ENCODE results near the gene CNTROB. TPM values are rescaled to one million over a fixed set of nuclear protein-coding genes. Genes with fewer than 3 reads are reported as not detected.
A peak's percentile ranks its signal among the peaks of the same experiment; 100 is the strongest.

CNTROB gene
- total and polyA plus RNA-seq, 5 donors from 2014 or later = 5.0 to 40.9 (median 7.5) TPM

DNA sequence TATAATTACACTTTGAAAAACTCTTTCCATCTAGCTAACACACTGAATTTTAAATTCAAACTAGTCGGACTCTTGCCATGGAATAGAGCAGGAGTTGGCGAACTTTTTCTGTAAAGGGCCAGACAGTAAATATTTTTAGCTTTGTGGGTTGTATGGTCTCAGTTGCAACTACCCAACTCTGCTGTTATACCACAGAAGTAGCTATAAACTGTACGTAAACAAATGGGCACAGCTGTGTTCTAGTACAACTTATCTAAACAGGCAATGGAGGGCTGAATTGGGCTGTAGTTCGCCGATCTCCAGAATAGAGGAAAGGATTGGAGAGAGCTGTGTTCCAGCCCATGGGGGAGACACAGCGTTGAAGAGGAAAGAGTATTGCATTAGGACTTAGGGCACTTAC, 8.7 kb downstream of the CNTROB start:
- H3K27me3 Mint-ChIP-seq = no peaks in the 10 kb centered on the region
- no peak for ATAC-seq (ENCODE audit: low read depth in 2 of 2)
- peaks cover 45% of the 10 kb centered on the region for H3K36me3 Mint-ChIP-seq
- no peaks in the 10 kb centered on the region for H3K9me3 Mint-ChIP-seq
- Histone ChIP-seq H3K27me3 (ENCODE audit: control insufficient read depth, insufficient read depth, low read length) (no peaks in the 10 kb centered on the region), H3K36me3 (ENCODE audit: control insufficient read depth, insufficient read depth, low read length) (peaks cover 68% of the 10 kb centered on the region), H3K27ac (ENCODE audit: insufficient read depth, low read length, poor library complexity, severe bottlenecking) (no peak overlapping the region), H3K4me3 (ENCODE audit: low read depth, low read length) (no peak overlapping the region), H3K9me3 (ENCODE audit: control insufficient read depth in 2 of 2, low read length in 2 of 2) (no peaks in the 10 kb centered on the region), H3K4me1 (ENCODE audit: control insufficient read depth, insufficient read depth, low read length, poor library complexity, severe bottlenecking) (no peaks in the 10 kb centered on the region)
- peak overlapping the region in 1 of 3 donors; percentile 61 for H3K27ac Mint-ChIP-seq
- no peak overlapping the region for H3K4me3 Mint-ChIP-seq
- peaks cover 0 to 10% (median 8%) of the 10 kb centered on the region in 4 donors for H3K4me1 Mint-ChIP-seq
- DNase-seq = no peak

DNA sequence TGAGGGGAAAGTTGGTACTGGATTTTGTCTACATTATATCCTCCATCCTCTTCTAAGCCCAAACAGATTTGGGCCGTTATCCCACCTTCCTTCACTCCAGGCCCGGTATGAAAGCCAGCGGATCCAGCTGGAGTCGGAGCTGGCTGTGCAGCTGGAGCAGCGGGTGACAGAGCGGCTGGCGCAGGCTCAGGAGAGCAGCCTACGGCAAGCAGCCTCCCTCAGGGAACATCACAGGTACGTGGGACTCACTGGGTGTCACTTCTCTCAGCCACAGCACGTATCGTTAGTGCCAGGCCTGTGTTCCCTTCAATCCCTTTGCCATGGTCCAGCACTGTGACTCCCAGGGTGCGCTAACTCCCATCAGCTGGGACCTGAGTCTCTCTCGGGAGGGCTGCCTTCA, 11.3 kb downstream of the CNTROB start:
- no peak overlapping the region for H3K27ac Mint-ChIP-seq
- H3K4me1 Mint-ChIP-seq = peaks cover 0 to 7% (median 1%) of the 10 kb centered on the region in 4 donors
- peaks cover 46% of the 10 kb centered on the region for H3K36me3 Mint-ChIP-seq
- H3K9me3 ChIP-seq (ENCODE audit: control insufficient read depth in 2 of 2, low read length in 2 of 2) = no peaks in the 10 kb centered on the region
- no peaks in the 10 kb centered on the region for H3K4me1 ChIP-seq (ENCODE audit: control insufficient read depth, insufficient read depth, low read length, poor library complexity, severe bottlenecking)
- no peaks in the 10 kb centered on the region for H3K9me3 Mint-ChIP-seq
- H3K36me3 ChIP-seq (ENCODE audit: control insufficient read depth, insufficient read depth, low read length) = peaks cover 73% of the 10 kb centered on the region
- no peak overlapping the region for H3K4me3 Mint-ChIP-seq
- no peaks in the 10 kb centered on the region for H3K27me3 ChIP-seq (ENCODE audit: control insufficient read depth, insufficient read depth, low read length)
- ATAC-seq (ENCODE audit: low read depth in 2 of 2) (no peak), DNase-seq (no peak)
- no peak overlapping the region for H3K4me3 ChIP-seq (ENCODE audit: low read depth, low read length)
- H3K27ac ChIP-seq (ENCODE audit: insufficient read depth, low read length, poor library complexity, severe bottlenecking) = no peak overlapping the region
- no peaks in the 10 kb centered on the region for H3K27me3 Mint-ChIP-seq

DNA sequence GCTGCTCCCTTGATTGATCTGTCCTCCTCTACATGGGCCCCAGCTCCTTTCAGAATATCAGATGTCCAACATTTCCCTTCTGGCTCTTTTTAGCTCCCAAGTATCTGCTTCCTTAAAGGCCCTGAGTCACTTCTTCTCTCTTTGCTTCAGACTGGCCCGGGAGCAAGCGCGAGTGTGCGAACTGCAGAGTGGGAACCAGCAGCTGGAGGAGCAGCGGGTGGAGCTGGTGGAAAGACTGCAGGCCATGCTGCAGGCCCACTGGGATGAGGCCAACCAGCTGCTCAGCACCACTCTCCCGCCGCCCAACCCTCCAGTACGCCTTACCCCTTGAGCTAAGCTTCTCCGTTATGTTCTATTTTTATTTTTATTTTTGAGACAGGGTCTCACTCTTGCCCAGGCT, 12.3 kb downstream of the CNTROB start:
- Histone ChIP-seq H3K27ac (ENCODE audit: insufficient read depth, low read length, poor library complexity, severe bottlenecking) (no peak overlapping the region), H3K36me3 (ENCODE audit: control insufficient read depth, insufficient read depth, low read length) (peaks cover 79% of the 10 kb centered on the region), H3K4me3 (ENCODE audit: low read depth, low read length) (no peak overlapping the region), H3K4me1 (ENCODE audit: control insufficient read depth, insufficient read depth, low read length, poor library complexity, severe bottlenecking) (no peaks in the 10 kb centered on the region), H3K9me3 (ENCODE audit: control insufficient read depth in 2 of 2, low read length in 2 of 2) (no peaks in the 10 kb centered on the region), H3K27me3 (ENCODE audit: control insufficient read depth, insufficient read depth, low read length) (no peaks in the 10 kb centered on the region)
- Mint-ChIP-seq H3K27me3 (no peaks in the 10 kb centered on the region), H3K27ac (no peak overlapping the region), H3K4me3 (no peak overlapping the region), H3K36me3 (peaks cover 53% of the 10 kb centered on the region), H3K9me3 (no peaks in the 10 kb centered on the region), H3K4me1 (peaks cover 0 to 4% (median under 1%) of the 10 kb centered on the region in 4 donors)
- no peak for DNase-seq
- ATAC-seq (ENCODE audit: low read depth in 2 of 2) = no peak

DNA sequence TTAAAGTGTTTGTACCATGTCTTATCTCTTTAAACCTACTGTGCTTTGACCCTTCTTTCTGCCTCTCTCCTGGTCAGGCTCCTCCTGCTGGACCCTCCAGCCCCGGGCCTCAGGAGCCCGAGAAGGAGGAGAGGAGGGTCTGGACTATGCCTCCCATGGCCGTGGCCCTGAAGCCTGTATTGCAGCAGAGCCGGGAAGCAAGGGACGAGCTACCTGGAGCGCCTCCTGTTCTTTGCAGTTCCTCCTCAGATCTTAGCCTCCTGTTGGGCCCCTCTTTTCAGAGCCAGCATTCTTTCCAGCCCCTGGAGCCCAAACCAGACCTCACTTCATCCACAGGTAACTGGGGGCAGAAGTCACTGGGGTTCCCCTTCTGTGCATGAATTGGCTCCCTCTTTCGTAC, 13.6 kb downstream of the CNTROB start:
- Mint-ChIP-seq H3K27me3 (no peaks in the 10 kb centered on the region), H3K27ac (peak overlapping the region in 1 of 3 donors; percentile 43), H3K4me1 (peaks cover 3 to 13% (median 5%) of the 10 kb centered on the region in 4 donors), H3K4me3 (no peak overlapping the region), H3K9me3 (no peaks in the 10 kb centered on the region), H3K36me3 (peaks cover 45% of the 10 kb centered on the region)
- ATAC-seq (ENCODE audit: low read depth in 2 of 2) = no peak
- no peaks in the 10 kb centered on the region for H3K4me1 ChIP-seq (ENCODE audit: control insufficient read depth, insufficient read depth, low read length, poor library complexity, severe bottlenecking)
- no peak overlapping the region for H3K27ac ChIP-seq (ENCODE audit: insufficient read depth, low read length, poor library complexity, severe bottlenecking)
- H3K27me3 ChIP-seq (ENCODE audit: control insufficient read depth, insufficient read depth, low read length) = no peaks in the 10 kb centered on the region
- H3K36me3 ChIP-seq (ENCODE audit: control insufficient read depth, insufficient read depth, low read length) = peaks cover 66% of the 10 kb centered on the region
- no peaks in the 10 kb centered on the region for H3K9me3 ChIP-seq (ENCODE audit: control insufficient read depth in 2 of 2, low read length in 2 of 2)
- DNase-seq = no peak
- H3K4me3 ChIP-seq (ENCODE audit: low read depth, low read length) = no peak overlapping the region

- Mint-ChIP-seq H3K4me1 (peaks cover 4 to 20% (median 10%) of the 10 kb centered on the region in 4 donors), H3K36me3 (peaks cover 42% of the 10 kb centered on the region), H3K9me3 (no peaks in the 10 kb centered on the region), H3K27me3 (no peaks in the 10 kb centered on the region), H3K4me3 (no peak overlapping the region), H3K27ac (no peak overlapping the region)
- H3K36me3 ChIP-seq (ENCODE audit: control insufficient read depth, insufficient read depth, low read length) = peaks cover 61% of the 10 kb centered on the region
- H3K4me3 ChIP-seq (ENCODE audit: low read depth, low read length) = no peak overlapping the region
- no peak overlapping the region for H3K27ac ChIP-seq (ENCODE audit: insufficient read depth, low read length, poor library complexity, severe bottlenecking)
- H3K27me3 ChIP-seq (ENCODE audit: control insufficient read depth, insufficient read depth, low read length) = no peaks in the 10 kb centered on the region
- ATAC-seq (ENCODE audit: low read depth in 2 of 2) (no peak), DNase-seq (no peak)
- no peaks in the 10 kb centered on the region for H3K9me3 ChIP-seq (ENCODE audit: control insufficient read depth in 2 of 2, low read length in 2 of 2)
- H3K4me1 ChIP-seq (ENCODE audit: control insufficient read depth, insufficient read depth, low read length, poor library complexity, severe bottlenecking) = peaks cover under 1% of the 10 kb centered on the region
Observed at GRCh38 chr17:7946441-7946840, 14.4 kb downstream of the CNTROB start.

DNA sequence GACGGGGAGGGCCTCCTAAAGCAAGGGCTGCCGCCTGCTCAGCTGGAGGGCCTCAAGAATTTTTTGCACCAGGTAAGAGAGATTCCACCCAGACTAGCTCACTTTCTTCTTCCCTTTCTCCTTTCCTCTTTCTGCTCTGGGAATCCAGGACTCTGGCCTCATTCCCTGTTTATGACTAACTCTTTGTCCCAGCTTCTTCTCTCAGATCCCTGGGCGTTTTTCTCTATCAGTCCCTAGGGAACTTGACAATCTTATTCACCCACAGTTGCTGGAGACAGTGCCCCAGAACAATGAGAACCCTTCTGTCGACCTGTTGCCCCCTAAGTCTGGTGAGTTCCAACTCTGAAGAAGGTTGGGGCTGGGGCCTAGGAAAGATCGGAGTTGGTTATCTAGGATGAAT, 15.6 kb downstream of the CNTROB start:
- no peaks in the 10 kb centered on the region for H3K9me3 Mint-ChIP-seq
- H3K4me1 Mint-ChIP-seq = peaks cover 4 to 30% (median 14%) of the 10 kb centered on the region in 4 donors
- H3K27me3 Mint-ChIP-seq = no peaks in the 10 kb centered on the region
- peaks cover 44% of the 10 kb centered on the region for H3K36me3 Mint-ChIP-seq
- peak overlapping the region in 1 of 3 donors; percentile 53 for H3K27ac Mint-ChIP-seq
- Histone ChIP-seq H3K27me3 (ENCODE audit: control insufficient read depth, insufficient read depth, low read length) (no peaks in the 10 kb centered on the region), H3K36me3 (ENCODE audit: control insufficient read depth, insufficient read depth, low read length) (peaks cover 54% of the 10 kb centered on the region), H3K4me1 (ENCODE audit: control insufficient read depth, insufficient read depth, low read length, poor library complexity, severe bottlenecking) (peaks cover 6% of the 10 kb centered on the region), H3K4me3 (ENCODE audit: low read depth, low read length) (no peak overlapping the region), H3K9me3 (ENCODE audit: control insufficient read depth in 2 of 2, low read length in 2 of 2) (no peaks in the 10 kb centered on the region), H3K27ac (ENCODE audit: insufficient read depth, low read length, poor library complexity, severe bottlenecking) (no peak overlapping the region)
- DNase-seq = no peak
- H3K4me3 Mint-ChIP-seq = no peak overlapping the region
- ATAC-seq (ENCODE audit: low read depth in 2 of 2) = no peak

- Mint-ChIP-seq H3K4me1 (peaks cover 4 to 30% (median 14%) of the 10 kb centered on the region in 4 donors), H3K27me3 (no peaks in the 10 kb centered on the region), H3K4me3 (no peak overlapping the region), H3K9me3 (no peaks in the 10 kb centered on the region), H3K36me3 (peaks cover 37% of the 10 kb centered on the region), H3K27ac (peak overlapping the region; percentile 65 to 95 (median 76))
- Histone ChIP-seq H3K27me3 (ENCODE audit: control insufficient read depth, insufficient read depth, low read length) (no peaks in the 10 kb centered on the region), H3K36me3 (ENCODE audit: control insufficient read depth, insufficient read depth, low read length) (peaks cover 29% of the 10 kb centered on the region), H3K27ac (ENCODE audit: insufficient read depth, low read length, poor library complexity, severe bottlenecking) (peak overlapping the region; percentile 60), H3K4me3 (ENCODE audit: low read depth, low read length) (no peak overlapping the region), H3K4me1 (ENCODE audit: control insufficient read depth, insufficient read depth, low read length, poor library complexity, severe bottlenecking) (peaks cover 6% of the 10 kb centered on the region), H3K9me3 (ENCODE audit: control insufficient read depth in 2 of 2, low read length in 2 of 2) (no peaks in the 10 kb centered on the region)
- ATAC-seq (ENCODE audit: low read depth in 2 of 2) (no peak), DNase-seq (no peak)
Observed at GRCh38 chr17:7950578-7950977, 18.6 kb downstream of the CNTROB start.

DNA sequence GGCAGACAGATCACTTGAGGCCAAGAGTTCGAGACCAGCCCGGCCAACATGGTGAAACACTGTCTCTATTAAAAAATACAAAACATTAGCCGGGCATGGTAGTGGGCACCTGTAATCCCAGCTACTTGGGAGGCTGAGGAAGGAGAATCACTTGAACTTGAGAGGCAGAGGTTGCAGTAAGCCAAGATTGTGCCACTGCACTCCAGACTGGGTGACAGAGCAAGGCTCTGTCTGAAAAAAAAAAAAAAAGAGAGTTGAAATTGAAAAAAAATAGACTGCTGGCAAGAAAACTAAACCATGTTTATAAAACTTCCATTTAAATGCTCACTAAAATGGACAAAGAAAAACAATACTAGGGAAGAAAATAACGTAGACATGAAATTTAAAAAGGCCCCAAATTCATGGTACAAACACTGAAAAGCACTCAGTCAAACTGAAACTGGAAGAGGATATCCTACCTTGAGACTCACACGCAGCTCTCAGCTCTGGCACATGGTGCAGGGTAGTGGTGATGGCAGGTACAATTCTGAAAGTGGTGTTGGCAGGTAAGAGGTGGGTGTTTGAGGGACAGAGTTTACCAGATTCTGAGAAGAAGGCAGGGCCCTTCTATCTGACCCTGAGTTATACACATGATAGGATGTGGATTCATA, 19.3 kb downstream of the CNTROB start:
- H3K4me1 Mint-ChIP-seq = peaks cover 4 to 30% (median 15%) of the 10 kb centered on the region in 4 donors
- H3K27ac Mint-ChIP-seq = peak overlapping the region; percentile 86 to 97 (median 94)
- no peaks in the 10 kb centered on the region for H3K9me3 Mint-ChIP-seq
- Histone ChIP-seq H3K27me3 (ENCODE audit: control insufficient read depth, insufficient read depth, low read length) (no peaks in the 10 kb centered on the region), H3K36me3 (ENCODE audit: control insufficient read depth, insufficient read depth, low read length) (peaks cover 22% of the 10 kb centered on the region), H3K27ac (ENCODE audit: insufficient read depth, low read length, poor library complexity, severe bottlenecking) (peak overlapping the region; percentile 60), H3K9me3 (ENCODE audit: control insufficient read depth in 2 of 2, low read length in 2 of 2) (no peaks in the 10 kb centered on the region), H3K4me3 (ENCODE audit: low read depth, low read length) (peak overlapping the region; percentile 57), H3K4me1 (ENCODE audit: control insufficient read depth, insufficient read depth, low read length, poor library complexity, severe bottlenecking) (peaks cover 6% of the 10 kb centered on the region)
- H3K4me3 Mint-ChIP-seq = peak overlapping the region in 3 of 4 donors; percentile 1 to 70 (median 61)
- DNase-seq (peak in 2 of 3 donors; percentile 44 to 94), ATAC-seq (ENCODE audit: low read depth in 2 of 2) (peak; percentile 97)
- H3K27me3 Mint-ChIP-seq = no peaks in the 10 kb centered on the region
- peaks cover 31% of the 10 kb centered on the region for H3K36me3 Mint-ChIP-seq
